ENCODE measurements around the gene VPS33B.
A peak's percentile ranks its signal among the peaks of the same experiment; 100 is the strongest.

VPS33B gene

DNA sequence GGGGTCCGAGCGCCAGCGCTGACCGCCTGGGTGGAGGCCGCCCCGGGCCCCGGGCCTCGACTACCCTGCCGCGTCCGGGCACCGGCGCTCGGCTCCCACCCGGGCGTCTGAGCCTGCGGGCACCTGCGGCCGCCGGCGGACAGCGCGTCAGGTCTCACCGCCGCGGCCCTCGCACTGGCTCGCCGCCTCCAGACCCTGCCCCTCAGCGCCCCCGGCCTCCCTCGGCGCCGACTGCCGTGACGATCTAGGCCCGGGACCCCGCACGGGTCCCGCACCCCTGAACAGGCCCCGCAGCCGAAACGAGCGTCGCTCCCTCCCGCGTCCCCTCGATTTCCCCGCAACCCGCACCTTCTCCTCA lies 28.4 kb downstream of the VPS33B start:
- peaks cover 7 to 13% of the 10 kb centered on the region in 2 donors for H3K36me3 ChIP-seq (ENCODE audit: control insufficient read depth in 1 of 2, insufficient read depth in 2 of 2, low read length in 2 of 2)
- no peaks in the 10 kb centered on the region for H3K27me3 ChIP-seq (ENCODE audit: low read depth, low read length)

DNA sequence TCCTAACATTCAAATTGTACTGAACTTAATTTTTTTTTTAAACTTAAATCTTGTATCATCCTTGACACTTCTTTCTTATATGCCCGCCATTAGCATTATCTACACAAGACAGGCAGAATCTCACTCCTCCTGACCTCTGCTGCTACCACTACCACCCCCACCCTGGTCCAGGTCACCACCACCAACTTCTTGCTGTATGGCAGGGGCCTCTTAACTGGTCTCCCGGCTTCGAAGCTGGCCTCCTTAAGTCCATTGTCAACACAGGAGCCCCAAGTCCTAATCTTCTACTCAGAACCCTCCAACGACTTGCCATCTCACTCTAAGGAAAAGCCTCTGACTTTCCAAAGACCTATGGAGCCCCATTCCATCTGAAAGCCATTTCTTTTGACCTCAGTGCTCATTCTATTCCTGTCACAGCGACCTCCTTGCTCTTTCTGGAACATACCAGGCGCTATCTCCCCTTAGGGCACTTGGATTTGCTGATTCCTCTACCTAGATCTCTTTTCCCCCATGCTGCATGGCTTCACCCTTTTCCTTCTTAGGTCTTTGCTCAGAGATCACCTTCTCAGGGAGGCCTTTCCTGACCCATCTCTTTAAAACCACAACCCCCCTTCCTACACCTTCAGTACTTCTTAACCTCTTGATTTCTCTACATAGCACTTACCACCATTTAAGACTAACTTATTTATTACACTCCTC lies 30.7 kb downstream of the VPS33B start:
- H3K9me3 ChIP-seq (ENCODE audit: control insufficient read depth in 1 of 2, low read length in 2 of 2): no peaks in the 10 kb centered on the region
- H3K27me3 ChIP-seq (ENCODE audit: low read depth, low read length): no peaks in the 10 kb centered on the region
- H3K4me3 ChIP-seq (ENCODE audit: low read depth in 1 of 2, low read length in 2 of 2): no peak overlapping the region
- no peak overlapping the region for H3K27ac ChIP-seq (ENCODE audit: low read length)
- H3K36me3 ChIP-seq (ENCODE audit: control insufficient read depth in 1 of 2, insufficient read depth in 2 of 2, low read length in 2 of 2): no peaks in the 10 kb centered on the region
- H3K4me1 ChIP-seq (ENCODE audit: control insufficient read depth in 1 of 2, insufficient read depth in 2 of 2, low read length in 2 of 2): peaks cover 0 to 3% of the 10 kb centered on the region in 2 donors

More for the DNA sequence above, 28.4 kb downstream of the VPS33B start:
- H3K4me3 ChIP-seq (ENCODE audit: low read depth in 1 of 2, low read length in 2 of 2): peak overlapping the region; percentile 88 to 92
- H3K9me3 ChIP-seq (ENCODE audit: control insufficient read depth in 1 of 2, low read length in 2 of 2): no peaks in the 10 kb centered on the region
- peaks cover 0 to 3% of the 10 kb centered on the region in 2 donors for H3K4me1 ChIP-seq (ENCODE audit: control insufficient read depth in 1 of 2, insufficient read depth in 2 of 2, low read length in 2 of 2)
- H3K27ac ChIP-seq (ENCODE audit: low read length): peak overlapping the region; percentile 45

DNA sequence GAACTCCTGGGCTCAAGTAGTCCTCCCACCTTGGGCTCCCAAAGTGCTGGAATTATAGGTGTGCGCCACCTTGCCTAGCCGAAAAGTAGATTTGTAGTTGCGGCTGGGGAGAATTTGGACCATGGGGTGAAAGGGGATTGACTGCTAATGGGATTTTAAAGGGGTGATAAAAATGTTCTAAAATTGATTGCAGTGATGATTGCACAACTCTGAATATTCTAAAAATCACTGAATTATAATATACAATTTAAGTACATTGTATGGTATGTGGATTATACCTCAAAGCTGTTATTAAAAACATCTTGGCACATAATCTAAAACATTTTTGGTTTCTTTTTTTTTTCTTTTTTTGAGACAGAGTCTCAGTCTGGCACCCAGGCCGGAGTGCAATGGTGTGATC lies 31.9 kb downstream of the VPS33B start:
- H3K27me3 ChIP-seq (ENCODE audit: low read depth, low read length): no peaks in the 10 kb centered on the region
- peaks cover 0 to 3% of the 10 kb centered on the region in 2 donors for H3K4me1 ChIP-seq (ENCODE audit: control insufficient read depth in 1 of 2, insufficient read depth in 2 of 2, low read length in 2 of 2)
- no peak overlapping the region for H3K4me3 ChIP-seq (ENCODE audit: low read depth in 1 of 2, low read length in 2 of 2)
- no peaks in the 10 kb centered on the region for H3K36me3 ChIP-seq (ENCODE audit: control insufficient read depth in 1 of 2, insufficient read depth in 2 of 2, low read length in 2 of 2)
- H3K27ac ChIP-seq (ENCODE audit: low read length): no peak overlapping the region
- H3K9me3 ChIP-seq (ENCODE audit: control insufficient read depth in 1 of 2, low read length in 2 of 2): no peaks in the 10 kb centered on the region

DNA sequence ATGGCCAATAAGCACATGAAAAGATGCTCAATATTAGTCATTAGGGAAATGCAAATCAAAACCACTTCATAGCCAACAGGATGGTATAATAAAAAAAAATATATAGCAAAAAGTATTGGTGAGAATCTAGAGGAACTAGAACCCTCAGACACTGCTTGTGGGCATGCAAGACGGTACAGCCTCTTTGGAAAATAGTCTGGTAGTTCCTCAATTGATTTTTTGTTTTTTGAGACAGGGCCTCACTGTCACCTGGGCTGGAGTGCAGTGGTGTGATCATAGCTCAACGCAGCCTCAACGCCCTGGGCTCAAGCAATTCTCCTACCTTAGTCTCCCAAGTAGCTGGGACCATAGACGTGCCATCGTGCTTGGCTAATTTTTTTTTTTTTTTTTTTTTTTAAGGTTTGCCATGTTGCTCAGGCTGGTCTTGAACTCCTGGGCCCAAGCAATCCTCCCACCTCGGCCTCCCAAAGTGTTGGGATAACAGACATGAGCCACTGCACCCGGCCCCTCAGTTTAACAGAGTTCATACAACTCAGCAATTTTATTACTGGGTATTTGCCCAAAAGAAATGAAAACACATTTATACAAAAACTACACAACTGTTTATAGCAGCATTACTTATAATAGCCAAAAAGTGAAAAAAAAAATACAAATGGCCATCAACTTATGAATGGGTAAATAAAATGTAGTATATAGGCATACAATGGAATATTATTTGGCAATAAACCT lies 33.2 kb downstream of the VPS33B start:
- H3K4me3 ChIP-seq (ENCODE audit: low read depth in 1 of 2, low read length in 2 of 2): no peak overlapping the region
- H3K9me3 ChIP-seq (ENCODE audit: control insufficient read depth in 1 of 2, low read length in 2 of 2): no peaks in the 10 kb centered on the region
- peaks cover 0 to 3% of the 10 kb centered on the region in 2 donors for H3K4me1 ChIP-seq (ENCODE audit: control insufficient read depth in 1 of 2, insufficient read depth in 2 of 2, low read length in 2 of 2)
- no peak overlapping the region for H3K27ac ChIP-seq (ENCODE audit: low read length)
- H3K27me3 ChIP-seq (ENCODE audit: low read depth, low read length): no peaks in the 10 kb centered on the region
- no peaks in the 10 kb centered on the region for H3K36me3 ChIP-seq (ENCODE audit: control insufficient read depth in 1 of 2, insufficient read depth in 2 of 2, low read length in 2 of 2)

DNA sequence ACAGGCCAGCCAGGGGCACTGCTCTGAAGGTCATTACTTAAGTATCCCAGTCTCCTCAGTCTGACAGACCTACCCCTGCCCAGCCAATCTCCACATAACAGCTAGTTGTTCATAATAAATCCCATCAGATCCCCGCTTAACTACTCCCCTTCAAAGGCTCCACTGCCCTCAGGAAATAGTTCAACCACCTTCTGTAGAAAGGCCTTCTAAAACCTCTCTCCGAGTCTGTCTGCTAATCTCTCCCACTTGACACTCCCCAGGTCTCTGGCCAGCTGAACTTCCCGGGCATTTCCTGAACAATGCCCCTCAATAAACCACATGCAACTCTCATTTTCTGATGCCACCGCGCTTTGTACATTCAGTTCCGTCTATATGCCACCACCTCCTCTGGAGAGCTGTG lies 34.1 kb downstream of the VPS33B start:
- no peaks in the 10 kb centered on the region for H3K9me3 ChIP-seq (ENCODE audit: control insufficient read depth in 1 of 2, low read length in 2 of 2)
- no peak overlapping the region for H3K4me3 ChIP-seq (ENCODE audit: low read depth in 1 of 2, low read length in 2 of 2)
- peaks cover 0 to 2% of the 10 kb centered on the region in 2 donors for H3K4me1 ChIP-seq (ENCODE audit: control insufficient read depth in 1 of 2, insufficient read depth in 2 of 2, low read length in 2 of 2)
- no peaks in the 10 kb centered on the region for H3K27me3 ChIP-seq (ENCODE audit: low read depth, low read length)
- no peak overlapping the region for H3K27ac ChIP-seq (ENCODE audit: low read length)
- no peaks in the 10 kb centered on the region for H3K36me3 ChIP-seq (ENCODE audit: control insufficient read depth in 1 of 2, insufficient read depth in 2 of 2, low read length in 2 of 2)

DNA sequence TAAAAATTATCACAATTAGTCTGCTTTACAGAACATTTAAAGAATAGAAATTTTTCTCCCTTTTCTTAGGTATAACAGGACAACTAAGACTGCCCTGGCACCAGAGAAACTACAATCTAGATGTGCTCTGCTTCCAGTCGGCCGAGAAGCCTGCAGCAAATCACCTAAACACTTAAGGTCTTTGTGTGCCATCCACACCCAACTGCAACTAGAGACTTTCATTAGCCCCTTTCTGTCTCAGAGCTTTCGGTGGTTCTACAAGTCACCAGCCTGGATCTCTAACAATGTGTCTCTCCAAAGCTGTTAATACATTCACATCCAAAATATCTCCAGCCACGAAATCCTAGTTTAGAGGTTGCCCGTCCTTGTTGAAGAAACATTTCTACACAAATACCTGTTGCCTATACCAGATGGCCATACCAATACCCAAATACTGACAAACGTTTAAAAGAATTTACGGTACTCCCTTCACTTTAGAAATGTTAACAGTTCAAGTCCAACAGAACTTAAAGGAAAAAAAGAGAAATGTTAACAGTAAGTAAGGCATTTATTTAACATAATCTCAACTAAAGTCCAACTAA lies 34.7 kb downstream of the VPS33B start:
- H3K9me3 ChIP-seq (ENCODE audit: control insufficient read depth in 1 of 2, low read length in 2 of 2): no peaks in the 10 kb centered on the region
- H3K27ac ChIP-seq (ENCODE audit: low read length): no peak overlapping the region
- H3K4me1 ChIP-seq (ENCODE audit: control insufficient read depth in 1 of 2, insufficient read depth in 2 of 2, low read length in 2 of 2): no peaks in the 10 kb centered on the region
- H3K36me3 ChIP-seq (ENCODE audit: control insufficient read depth in 1 of 2, insufficient read depth in 2 of 2, low read length in 2 of 2): no peaks in the 10 kb centered on the region
- H3K27me3 ChIP-seq (ENCODE audit: low read depth, low read length): no peaks in the 10 kb centered on the region
- H3K4me3 ChIP-seq (ENCODE audit: low read depth in 1 of 2, low read length in 2 of 2): no peak overlapping the region

DNA sequence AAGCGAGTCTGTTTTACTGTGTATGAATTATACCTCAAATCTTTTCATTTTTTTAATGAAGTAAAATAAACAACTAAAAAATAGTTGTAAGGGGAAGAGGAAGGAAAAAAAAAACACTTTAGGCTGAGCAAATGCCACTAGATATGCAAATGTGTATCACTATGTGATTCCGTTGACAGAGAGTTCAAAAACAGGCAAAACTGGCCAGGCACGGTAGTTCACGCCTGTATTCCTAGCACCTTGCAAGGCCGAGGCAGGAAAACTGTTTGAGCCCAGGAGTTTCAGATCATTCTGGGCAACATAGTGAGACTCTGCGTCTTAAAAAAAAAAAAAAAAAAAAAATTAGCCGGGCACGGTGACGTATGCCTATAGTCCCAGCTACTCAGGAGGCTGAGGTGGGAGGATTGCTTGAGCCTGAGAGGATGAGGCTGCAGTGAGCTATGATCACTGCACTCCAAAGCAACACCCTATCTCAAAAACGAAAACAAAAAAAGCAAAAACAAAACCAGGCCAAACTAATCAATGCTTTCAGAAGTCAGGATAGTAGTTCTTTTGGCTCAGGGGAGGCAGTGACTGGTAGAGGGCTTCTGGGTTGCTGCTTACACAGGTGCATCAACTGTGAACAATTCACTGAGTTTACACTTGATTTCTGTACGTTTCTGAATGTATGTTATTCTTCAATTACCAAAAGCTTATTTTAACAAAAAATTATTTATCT lies 35.4 kb downstream of the VPS33B start:
- no peak overlapping the region for H3K27ac ChIP-seq (ENCODE audit: low read length)
- H3K27me3 ChIP-seq (ENCODE audit: low read depth, low read length): no peaks in the 10 kb centered on the region

DNA sequence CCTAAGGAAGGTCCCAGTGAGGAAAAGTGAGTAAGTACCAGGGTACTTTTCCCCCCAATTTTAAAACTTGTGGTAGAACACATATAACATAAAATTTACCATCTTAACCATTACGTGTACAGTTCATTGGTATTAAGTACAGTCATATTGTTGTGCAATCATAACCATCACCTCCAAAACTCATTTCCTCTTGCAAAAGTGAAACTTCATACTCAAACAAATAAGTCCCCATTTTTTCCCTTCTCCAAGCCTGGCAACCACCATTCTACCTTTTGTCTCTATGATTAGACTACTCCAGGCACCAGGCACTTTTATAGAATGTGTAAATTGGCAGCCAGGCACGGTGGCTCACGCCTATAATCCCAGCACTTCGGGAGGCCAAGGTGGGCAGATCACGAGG lies 40.3 kb downstream of the VPS33B start:
- no peaks in the 10 kb centered on the region for H3K4me1 ChIP-seq (ENCODE audit: control insufficient read depth in 1 of 2, insufficient read depth in 2 of 2, low read length in 2 of 2)
- no peaks in the 10 kb centered on the region for H3K36me3 ChIP-seq (ENCODE audit: control insufficient read depth in 1 of 2, insufficient read depth in 2 of 2, low read length in 2 of 2)
- H3K27ac ChIP-seq (ENCODE audit: low read length): no peak overlapping the region
- H3K9me3 ChIP-seq (ENCODE audit: control insufficient read depth in 1 of 2, low read length in 2 of 2): no peaks in the 10 kb centered on the region
- H3K27me3 ChIP-seq (ENCODE audit: low read depth, low read length): no peaks in the 10 kb centered on the region
- no peak overlapping the region for H3K4me3 ChIP-seq (ENCODE audit: low read depth in 1 of 2, low read length in 2 of 2)

More for the DNA sequence above, 35.4 kb downstream of the VPS33B start:
- no peak overlapping the region for H3K4me3 ChIP-seq (ENCODE audit: low read depth in 1 of 2, low read length in 2 of 2)
- no peaks in the 10 kb centered on the region for H3K4me1 ChIP-seq (ENCODE audit: control insufficient read depth in 1 of 2, insufficient read depth in 2 of 2, low read length in 2 of 2)
- H3K36me3 ChIP-seq (ENCODE audit: control insufficient read depth in 1 of 2, insufficient read depth in 2 of 2, low read length in 2 of 2): no peaks in the 10 kb centered on the region
- no peaks in the 10 kb centered on the region for H3K9me3 ChIP-seq (ENCODE audit: control insufficient read depth in 1 of 2, low read length in 2 of 2)

DNA sequence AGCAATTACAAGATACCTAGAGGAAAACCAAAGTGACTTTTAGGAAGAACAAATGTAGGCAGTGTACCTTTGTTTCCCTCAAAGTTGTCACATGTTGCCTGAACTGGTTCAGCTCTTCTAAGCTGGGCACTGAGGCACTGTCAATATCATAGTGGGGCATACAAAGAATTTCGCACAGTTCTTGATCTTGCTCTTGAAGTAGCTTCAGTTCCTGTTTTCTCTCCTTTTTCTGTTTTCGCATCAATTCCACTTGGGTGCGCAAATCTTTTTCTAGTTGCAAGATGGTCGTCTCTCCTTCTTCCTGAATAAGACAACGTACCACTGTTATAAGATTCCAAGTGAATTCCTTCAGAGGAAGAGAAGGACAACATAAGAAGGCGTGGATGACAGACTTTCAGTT lies 40.7 kb downstream of the VPS33B start:
- Histone ChIP-seq H3K27me3 (ENCODE audit: low read depth, low read length) (no peaks in the 10 kb centered on the region), H3K4me3 (ENCODE audit: low read depth in 1 of 2, low read length in 2 of 2) (no peak overlapping the region), H3K27ac (ENCODE audit: low read length) (no peak overlapping the region), H3K4me1 (ENCODE audit: control insufficient read depth in 1 of 2, insufficient read depth in 2 of 2, low read length in 2 of 2) (no peaks in the 10 kb centered on the region), H3K9me3 (ENCODE audit: control insufficient read depth in 1 of 2, low read length in 2 of 2) (no peaks in the 10 kb centered on the region), H3K36me3 (ENCODE audit: control insufficient read depth in 1 of 2, insufficient read depth in 2 of 2, low read length in 2 of 2) (no peaks in the 10 kb centered on the region)

DNA sequence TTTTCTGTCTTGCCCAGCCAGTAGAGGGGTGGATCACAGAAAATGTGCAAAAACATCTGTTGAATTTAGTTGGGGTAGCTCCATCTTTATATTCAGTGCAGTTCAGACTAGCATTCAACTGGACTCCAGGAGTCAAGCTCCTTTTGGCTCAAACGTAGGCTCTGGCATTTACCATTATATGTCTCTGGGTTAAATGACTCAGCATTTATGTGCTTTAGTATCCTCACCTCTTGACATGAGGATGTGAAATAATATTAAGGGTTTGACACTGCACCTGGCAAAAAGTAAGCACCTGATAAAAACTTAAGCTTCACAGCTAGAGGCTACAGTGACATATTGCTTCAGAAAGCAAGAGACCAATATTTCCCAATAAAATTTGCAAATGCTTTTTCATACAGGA lies 42.8 kb downstream of the VPS33B start:
- Histone ChIP-seq H3K27me3 (ENCODE audit: low read depth, low read length) (no peaks in the 10 kb centered on the region), H3K9me3 (ENCODE audit: control insufficient read depth in 1 of 2, low read length in 2 of 2) (no peaks in the 10 kb centered on the region), H3K36me3 (ENCODE audit: control insufficient read depth in 1 of 2, insufficient read depth in 2 of 2, low read length in 2 of 2) (no peaks in the 10 kb centered on the region), H3K4me1 (ENCODE audit: control insufficient read depth in 1 of 2, insufficient read depth in 2 of 2, low read length in 2 of 2) (no peaks in the 10 kb centered on the region), H3K4me3 (ENCODE audit: low read depth in 1 of 2, low read length in 2 of 2) (no peak overlapping the region), H3K27ac (ENCODE audit: low read length) (no peak overlapping the region)

DNA sequence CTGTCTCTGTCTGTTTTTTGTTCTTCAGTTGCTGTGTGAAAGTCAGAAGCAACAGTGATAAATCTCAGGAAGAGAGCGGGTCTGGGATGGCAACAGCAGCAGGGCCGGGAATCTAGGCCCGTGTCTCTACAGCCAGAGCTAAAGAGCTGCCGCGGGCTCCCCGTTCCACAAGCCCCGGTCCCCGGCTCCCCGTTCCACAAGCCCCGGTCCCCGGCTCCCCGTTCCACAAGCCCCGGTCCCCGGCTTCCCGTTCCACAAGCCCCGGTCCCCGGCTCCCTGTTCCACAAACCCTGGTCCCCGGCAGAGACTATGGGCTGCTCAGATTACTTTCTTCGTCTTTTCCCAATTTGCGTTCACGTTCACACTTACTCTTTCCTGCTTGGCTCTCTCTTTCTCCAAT lies 48.2 kb downstream of the VPS33B start:
- Histone ChIP-seq H3K4me1 (ENCODE audit: control insufficient read depth in 1 of 2, insufficient read depth in 2 of 2, low read length in 2 of 2) (no peaks in the 10 kb centered on the region), H3K9me3 (ENCODE audit: control insufficient read depth in 1 of 2, low read length in 2 of 2) (no peaks in the 10 kb centered on the region), H3K36me3 (ENCODE audit: control insufficient read depth in 1 of 2, insufficient read depth in 2 of 2, low read length in 2 of 2) (no peaks in the 10 kb centered on the region), H3K4me3 (ENCODE audit: low read depth in 1 of 2, low read length in 2 of 2) (no peak overlapping the region), H3K27me3 (ENCODE audit: low read depth, low read length) (no peaks in the 10 kb centered on the region), H3K27ac (ENCODE audit: low read length) (no peak overlapping the region)

Data from muscle layer of duodenum (tissue), 2 donors.